ENCODE data around the gene PXDN.

Gene PXDN

GRCh38 chr2:1595274-1595673, 149.0 kb downstream of the PXDN start:
- DNase-seq (ENCODE audit: low read depth, low spot score), result no peak

- no peak for DNase-seq (ENCODE audit: low read depth, low spot score)
Measured at GRCh38 chr2:1594373-1595171, 149.7 kb downstream of the PXDN start.

DNA sequence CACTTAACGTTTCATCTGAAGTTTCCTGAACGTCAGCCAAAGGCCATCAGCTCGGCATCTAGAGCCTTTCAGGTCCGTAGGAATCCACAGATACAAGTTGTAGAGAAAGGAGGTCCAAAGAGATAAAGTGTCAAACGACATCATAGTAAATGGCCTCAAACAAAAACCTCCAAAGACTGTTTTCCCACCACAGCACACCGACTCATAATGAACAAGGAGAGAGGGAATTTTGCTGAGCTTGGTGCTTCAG, 150.3 kb downstream of the PXDN start:
- no peak for DNase-seq (ENCODE audit: low read depth, low spot score)

GRCh38 chr2:1593371-1594122, 150.8 kb downstream of the PXDN start:
- DNase-seq (ENCODE audit: low read depth, low spot score), result peak; percentile 83

GRCh38 chr2:1591978-1592907, 152.1 kb downstream of the PXDN start:
- DNase-seq (ENCODE audit: low read depth, low spot score), result peak; percentile 74

GRCh38 chr2:1591461-1591770, 152.9 kb downstream of the PXDN start:
- DNase-seq (ENCODE audit: low read depth, low spot score), result no peak

GRCh38 chr2:1590596-1591460, 153.5 kb downstream of the PXDN start:
- DNase-seq (ENCODE audit: low read depth, low spot score), result no peak

DNA sequence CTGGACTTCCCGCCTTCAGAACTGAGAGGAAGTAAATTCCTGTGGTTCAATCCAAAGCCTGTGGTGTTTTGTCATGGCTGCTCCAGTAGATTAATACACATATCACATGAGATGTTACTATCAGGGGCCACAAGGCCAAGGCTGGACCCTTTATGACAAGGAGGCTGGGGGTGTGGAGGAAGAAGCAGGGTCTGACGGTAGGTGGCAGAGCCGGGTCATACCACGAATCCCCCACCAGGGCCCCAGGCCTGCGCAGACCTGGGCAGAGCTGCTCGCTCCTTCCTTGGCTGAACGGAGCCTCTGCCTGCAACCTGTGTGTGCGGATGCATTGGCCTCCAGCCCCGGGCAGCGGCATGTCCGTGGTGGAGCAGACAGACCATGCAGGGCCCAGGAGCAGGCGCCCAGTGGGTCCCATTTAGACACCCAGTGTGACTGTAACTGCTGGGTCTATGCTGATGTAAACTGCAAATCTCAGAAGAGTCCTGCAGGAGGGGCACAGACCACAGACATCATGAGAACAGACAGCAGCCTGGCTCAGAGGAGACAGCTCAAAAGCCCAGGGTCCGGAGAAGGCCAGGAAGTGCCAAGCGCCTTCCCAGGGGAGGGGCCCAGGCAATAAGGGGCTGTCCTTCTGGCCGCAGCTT, 155.2 kb downstream of the PXDN start:
- DNase-seq (ENCODE audit: low read depth, low spot score), result no peak

- no peak for DNase-seq (ENCODE audit: low read depth, low spot score)
Measured at GRCh38 chr2:1588051-1588977, 156.0 kb downstream of the PXDN start.

GRCh38 chr2:1586923-1587840, 157.1 kb downstream of the PXDN start:
- no peak for DNase-seq (ENCODE audit: low read depth, low spot score)

DNA sequence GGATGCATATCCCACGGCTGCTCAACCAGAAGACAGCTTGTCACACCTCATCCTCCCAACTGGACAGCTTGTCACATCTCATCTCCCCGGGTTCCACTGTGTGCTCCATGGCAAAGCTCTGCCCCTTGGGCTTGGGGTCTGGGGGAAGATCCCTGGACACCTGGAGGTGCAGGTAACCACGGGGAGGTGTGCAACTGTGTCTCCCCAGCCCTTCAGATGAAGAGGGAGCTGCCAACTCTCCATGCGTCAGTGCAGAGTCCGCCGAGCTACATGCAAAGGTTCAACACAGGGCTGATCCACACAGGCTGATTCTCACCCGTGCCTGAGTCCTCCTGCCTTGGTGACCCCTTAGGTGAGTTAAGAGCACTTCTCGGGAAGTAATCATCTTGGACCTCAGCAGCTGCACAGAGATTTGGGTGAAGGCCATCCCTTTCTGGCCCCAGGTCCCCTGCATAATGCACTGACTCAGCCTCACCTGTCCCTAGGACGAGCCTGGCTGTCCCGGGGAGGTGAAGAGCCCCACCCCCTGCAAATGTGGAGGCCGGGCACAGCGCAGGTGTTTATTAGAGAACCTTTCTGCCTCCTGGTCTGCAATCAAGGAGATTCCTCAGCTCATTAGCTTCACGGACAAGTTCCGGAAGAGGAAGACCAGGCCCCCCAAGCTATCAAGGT, 157.9 kb downstream of the PXDN start:
- no peak for DNase-seq (ENCODE audit: low read depth, low spot score)

GRCh38 chr2:1585635-1586034, 158.7 kb downstream of the PXDN start:
- no peak for DNase-seq (ENCODE audit: low read depth, low spot score)

DNA sequence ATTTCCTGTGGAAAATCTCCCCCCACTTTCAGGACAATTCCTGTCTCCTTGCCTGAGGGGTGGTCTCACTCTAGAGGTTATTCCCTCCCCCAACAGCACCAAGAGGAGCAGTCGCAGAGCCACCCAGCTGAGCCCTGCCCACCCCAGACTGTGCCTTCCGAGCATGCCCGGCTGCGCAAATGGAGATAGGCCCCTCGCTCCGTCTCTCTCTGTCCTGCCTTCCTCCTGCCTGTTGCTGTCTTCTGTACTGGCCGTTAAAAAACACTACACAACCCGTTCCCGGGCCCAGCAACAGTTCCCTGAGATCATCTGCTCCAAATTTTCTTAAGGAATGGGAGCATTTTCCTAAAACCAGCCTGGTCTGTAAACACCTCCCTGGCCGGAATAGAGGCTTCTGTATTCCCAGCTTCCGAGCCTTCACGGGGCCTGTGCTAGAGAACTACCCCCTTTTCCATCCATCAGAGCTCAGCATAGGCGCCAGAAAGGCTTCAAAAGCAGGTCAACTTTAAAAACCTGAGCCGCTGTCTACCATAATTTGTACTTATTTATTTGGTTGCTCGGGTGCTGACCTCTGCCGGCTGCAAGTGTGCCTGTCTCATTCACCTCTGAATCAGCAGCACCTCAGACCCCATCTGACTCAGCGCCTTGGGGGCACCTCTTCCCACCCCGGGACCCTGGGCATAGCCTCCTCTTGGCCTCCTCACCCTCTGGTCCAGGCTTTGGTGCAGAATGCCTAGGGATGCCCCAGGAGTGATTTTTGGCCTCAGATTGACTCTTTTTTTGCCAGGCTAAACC, 159.4 kb downstream of the PXDN start:
- no peak for DNase-seq (ENCODE audit: low read depth, low spot score)

DNA sequence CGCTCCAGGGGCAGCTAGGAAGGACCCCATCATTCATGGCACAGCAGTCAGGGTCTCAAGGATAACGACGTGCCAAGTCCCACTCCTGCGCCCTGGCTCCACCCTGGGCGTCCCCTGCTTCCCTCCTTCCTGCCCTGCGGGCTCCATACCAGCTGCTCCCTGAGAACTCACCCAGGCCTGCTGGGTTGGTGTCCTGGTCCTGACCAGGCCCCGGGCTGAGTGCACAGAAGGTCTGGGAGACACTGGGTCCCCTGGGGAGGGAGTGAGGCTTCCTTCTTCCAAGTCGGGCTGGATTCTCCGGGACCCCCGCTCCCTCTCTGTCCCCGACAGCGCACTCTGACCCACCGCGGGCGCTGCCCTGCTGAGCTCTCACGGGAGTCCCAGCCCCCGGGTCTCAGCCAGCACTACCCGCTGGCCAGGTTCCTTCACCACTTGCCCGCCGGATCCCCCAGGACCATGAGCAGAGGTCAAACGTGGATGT, 160.2 kb downstream of the PXDN start:
- DNase-seq (ENCODE audit: low read depth, low spot score), result no peak

DNA sequence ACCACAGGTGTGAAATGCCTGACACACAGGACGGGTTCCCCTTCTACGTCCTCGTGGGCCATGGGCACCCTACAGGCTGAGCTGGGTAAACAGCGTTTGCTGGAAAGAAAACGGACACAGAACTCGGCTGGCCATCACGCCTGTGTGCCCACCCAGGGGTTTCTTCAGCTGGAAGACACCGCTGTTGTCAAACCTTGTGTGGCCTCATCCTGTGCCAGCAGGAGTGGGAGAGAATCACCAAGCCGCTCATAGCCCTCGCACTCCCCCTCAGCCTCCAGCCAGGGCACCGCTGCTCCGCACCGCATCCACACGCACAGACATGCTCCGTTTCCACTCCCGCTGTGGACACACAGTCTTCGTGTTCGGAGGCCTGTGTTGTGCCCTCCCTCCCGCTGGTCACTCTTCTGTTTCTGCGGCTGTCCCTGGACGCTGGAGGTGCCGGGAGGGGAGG, 161.4 kb downstream of the PXDN start:
- DNase-seq (ENCODE audit: low read depth, low spot score), result no peak

- DNase-seq (ENCODE audit: low read depth, low spot score), result no peak
Measured at GRCh38 chr2:1581965-1582625, 162.2 kb downstream of the PXDN start.

All from smooth muscle cell of the brain vasculature (primary cell).